ENCODE data around the gene CLHC1. TPM values are rescaled to one million over a fixed set of nuclear protein-coding genes. Genes with fewer than 3 reads are reported as not detected.
"Not testable (repeated sequence)": the region's sequence is repeated elsewhere in the genome, so short reads cannot be mapped to it uniquely, and the experiment has no call there.

CLHC1 gene
- total and polyA plus RNA-seq, 4 donors, result 0.45 to 4.9 (median 2.6) TPM

GRCh38 chr2:55191888-55192287 is 40.2 kb downstream of the CLHC1 start:
- DNase-seq (ENCODE audit: low spot score); H3K4me3 ChIP-seq (ENCODE audit: low read depth in 1 of 3, low read length in 3 of 3); H3K9ac ChIP-seq (ENCODE audit: low read depth in 1 of 2, low read length in 2 of 2); H3K36me3 ChIP-seq (ENCODE audit: control insufficient read depth in 4 of 4, insufficient read depth in 3 of 4, low read depth in 1 of 4, low read length in 3 of 4); H3K9me3 ChIP-seq (ENCODE audit: control insufficient read depth in 4 of 4, low read length in 3 of 4); H3K27me3 ChIP-seq (ENCODE audit: control insufficient read depth in 4 of 4, insufficient read depth in 4 of 4, low read length in 3 of 4); H3K4me1 ChIP-seq (ENCODE audit: control insufficient read depth in 4 of 4, insufficient read depth in 4 of 4, low read length in 3 of 4); H3K27ac ChIP-seq (ENCODE audit: low read depth in 1 of 2, low read length in 2 of 2): not testable (repeated sequence)
- 96% methylated on average over 2 of the region's 2 CpGs for WGBS

- H3K9me3 ChIP-seq (ENCODE audit: control insufficient read depth in 4 of 4, low read length in 3 of 4); H3K9ac ChIP-seq (ENCODE audit: low read depth in 1 of 2, low read length in 2 of 2); H3K36me3 ChIP-seq (ENCODE audit: control insufficient read depth in 4 of 4, insufficient read depth in 3 of 4, low read depth in 1 of 4, low read length in 3 of 4); DNase-seq (ENCODE audit: low spot score); H3K27ac ChIP-seq (ENCODE audit: low read depth in 1 of 2, low read length in 2 of 2); H3K4me3 ChIP-seq (ENCODE audit: low read depth in 1 of 3, low read length in 3 of 3); H3K27me3 ChIP-seq (ENCODE audit: control insufficient read depth in 4 of 4, insufficient read depth in 4 of 4, low read length in 3 of 4); H3K4me1 ChIP-seq (ENCODE audit: control insufficient read depth in 4 of 4, insufficient read depth in 4 of 4, low read length in 3 of 4): not testable (repeated sequence)
- WGBS, result 96% methylated on average over 8 of the region's 8 CpGs
Observed at GRCh38 chr2:55186837-55187236, 45.3 kb downstream of the CLHC1 start.

- no peak overlapping the region for H3K4me3 ChIP-seq (ENCODE audit: low read depth in 1 of 3, low read length in 3 of 3)
- no peaks in the 10 kb centered on the region for H3K27me3 ChIP-seq (ENCODE audit: control insufficient read depth in 4 of 4, insufficient read depth in 4 of 4, low read length in 3 of 4)
- 87% methylated on average over 2 of the region's 2 CpGs for WGBS
- H3K4me1 ChIP-seq (ENCODE audit: control insufficient read depth in 4 of 4, insufficient read depth in 4 of 4, low read length in 3 of 4), result peaks cover 0 to 2% (median 0%) of the 10 kb centered on the region in 4 donors
- no peak for TF ChIP-seq MAX (IDR thresholded peaks at IDR 0.05)
- no peak for TF ChIP-seq REST (IDR thresholded peaks at IDR 0.05)
- TF ChIP-seq ATF3 (IDR thresholded peaks at IDR 0.05), result no peak
- TF ChIP-seq NR2F2 (IDR thresholded peaks at IDR 0.05), result no peak
- TF ChIP-seq RAD21 (IDR thresholded peaks at IDR 0.05), result no peak
- no peak for TF ChIP-seq HNF4G (IDR thresholded peaks at IDR 0.05)
- no peak for TF ChIP-seq FOXA1 (IDR thresholded peaks at IDR 0.05)
- no peak for TF ChIP-seq RXRA (IDR thresholded peaks at IDR 0.05)
- no peak for TF ChIP-seq TAF1 (conservative IDR thresholded peaks at IDR 0.05)
- TF ChIP-seq JUND (IDR thresholded peaks at IDR 0.05), result no peak
- TF ChIP-seq CTCF (IDR thresholded peaks at IDR 0.05; ENCODE audit: low read depth, low read length, missing input control), result no peak
- TF ChIP-seq ZBTB33 (IDR thresholded peaks at IDR 0.05), result no peak
- TF ChIP-seq EGR1 (IDR thresholded peaks at IDR 0.05; ENCODE audit: low read depth in 2 of 2), result no peak
- no peak for TF ChIP-seq YY1 (IDR thresholded peaks at IDR 0.05)
- no peak for TF ChIP-seq SP1 (IDR thresholded peaks at IDR 0.05)
- no peak overlapping the region for H3K9ac ChIP-seq (ENCODE audit: low read depth in 1 of 2, low read length in 2 of 2)
- no peaks in the 10 kb centered on the region for H3K36me3 ChIP-seq (ENCODE audit: control insufficient read depth in 4 of 4, insufficient read depth in 3 of 4, low read depth in 1 of 4, low read length in 3 of 4)
- H3K27ac ChIP-seq (ENCODE audit: low read depth in 1 of 2, low read length in 2 of 2), result no peak overlapping the region
- H3K9me3 ChIP-seq (ENCODE audit: control insufficient read depth in 4 of 4, low read length in 3 of 4), result no peaks in the 10 kb centered on the region
- no peak for DNase-seq (ENCODE audit: low spot score)
Observed at GRCh38 chr2:55180374-55180773, 51.7 kb downstream of the CLHC1 start.
